Fibroblast of lung (primary cell): Measurements from ENCODE around the gene CCDC69.

Experiments
- CTCF ChIP-seq, 2 donors: IDR thresholded peaks in 1 of 2; conservative IDR thresholded peaks in 1 of 2; 1 replicate in 1 of 2; 2 replicates in 1 of 2; pipeline ENCODE4 v1.5.1; 2011 to 2012; ENCODE audit warnings: low read length in 2 of 2, control low read depth in 1 of 2, inconsistent platforms in 1 of 2, low read depth in 1 of 2, mild to moderate bottlenecking in 1 of 2
- EZH2 ChIP-seq: IDR thresholded peaks from 2 replicates; pipeline ENCODE4 v1.5.1; 2012; ENCODE audit warnings: low read length, control low read depth, mild to moderate bottlenecking; ENCODE audit errors: missing control alignments

- TF ChIP-seq EZH2, result no peak
- TF ChIP-seq CTCF (conservative IDR thresholded peaks at IDR 0.05 in 1 of 2, IDR thresholded peaks at IDR 0.05 in 1 of 2; ENCODE audit: low read depth in 1 of 2, low read length in 2 of 2), result no peak
These were observed 90.9 kb downstream of the CCDC69 start for GRCh38 chr5:151132963-151133362.
